GM23338 (cell line): ENCODE data around the gene TMEM237. TPM values are rescaled to one million over a fixed set of nuclear protein-coding genes. Genes with fewer than 3 reads are reported as not detected.
A peak's percentile ranks its signal among the peaks of the same experiment; 100 is the strongest.

Experiments used
- ATAC-seq: fragments of 200-7000 bp; cut with Tn5 transposase; 3 replicates; pipeline ENCODE4 v1.9.1; 2020
- DNase-seq: peaks from one replicate; pipeline ENCODE4 v3.0.0-alpha.2; 2015; ENCODE audit warnings: low spot score
- H2AFZ ChIP-seq: fragments of 200-600 bp; sonication (generic); 2 replicates; pipeline ENCODE4 v1.8.0; 2016; ENCODE audit warnings: antibody characterized with exemption, mild to moderate bottlenecking, moderate library complexity
- H3F3A ChIP-seq: fragments of 200-600 bp; sonication (generic); replicated peaks from 2 replicates; pipeline ENCODE4 v1.8.0; 2017; ENCODE audit warnings: antibody characterized with exemption, mixed run types, low read depth
- H3K27ac ChIP-seq: fragments of 200-600 bp; sonication (generic); 2 replicates; pipeline ENCODE4 v1.6.1; 2016; ENCODE audit warnings: low read depth
- H3K27me3 ChIP-seq: fragments of 200-600 bp; sonication (generic); 2 replicates; pipeline ENCODE4 v1.8.0; 2016; ENCODE audit warnings: mild to moderate bottlenecking, mixed run types, moderate library complexity; ENCODE audit not compliant: insufficient read depth
- H3K36me3 ChIP-seq: fragments of 200-600 bp; sonication (generic); 2 replicates; pipeline ENCODE4 v1.8.0; 2016; ENCODE audit warnings: mild to moderate bottlenecking; ENCODE audit not compliant: insufficient read depth
- H3K4me1 ChIP-seq: fragments of 200-600 bp; sonication (generic); 2 replicates; pipeline ENCODE4 v1.8.0; 2016; ENCODE audit warnings: mild to moderate bottlenecking, moderate library complexity; ENCODE audit not compliant: insufficient read depth
- H3K4me2 ChIP-seq: fragments of 200-600 bp; sonication (generic); 2 replicates; pipeline ENCODE4 v1.7.1; 2017; ENCODE audit warnings: mixed run types
- H3K4me3 ChIP-seq: fragments of 200-600 bp; sonication (generic); 2 replicates; pipeline ENCODE4 v1.6.1; 2016; ENCODE audit warnings: mixed run types
- H3K79me2 ChIP-seq: fragments of 200-600 bp; sonication (generic); replicated peaks from 2 replicates; pipeline ENCODE4 v1.8.0; 2017; ENCODE audit warnings: mild to moderate bottlenecking; ENCODE audit not compliant: insufficient read depth
- H3K9me2 ChIP-seq: fragments of 200-600 bp; sonication (generic); 2 replicates; pipeline ENCODE4 v1.8.0; 2017; ENCODE audit not compliant: insufficient read depth
- H4K20me1 ChIP-seq: fragments of 200-600 bp; sonication (generic); replicated peaks from 2 replicates; pipeline ENCODE4 v1.8.0; 2017; ENCODE audit warnings: mild to moderate bottlenecking; ENCODE audit not compliant: insufficient read depth
- H3K27ac Mint-ChIP-seq: 2 replicates; pipeline ENCODE4 v1.8.0; 2020; ENCODE audit warnings: inconsistent platforms, mild to moderate bottlenecking, moderate library complexity, mixed read lengths
- H3K27me3 Mint-ChIP-seq: 3 replicates; pipeline ENCODE4 v1.8.0; 2022; ENCODE audit warnings: low read depth, mild to moderate bottlenecking, moderate library complexity, mixed read lengths, inconsistent platforms; ENCODE audit not compliant: insufficient read depth, poor library complexity
- H3K36me3 Mint-ChIP-seq: 3 replicates; pipeline ENCODE4 v1.8.0; 2021; ENCODE audit warnings: low read depth, mild to moderate bottlenecking, inconsistent platforms, moderate library complexity, mixed read lengths
- H3K4me1 Mint-ChIP-seq: 3 replicates; pipeline ENCODE4 v1.8.0; 2020; ENCODE audit warnings: mild to moderate bottlenecking, inconsistent platforms, mixed read lengths
- H3K4me3 Mint-ChIP-seq: 3 replicates; pipeline ENCODE4 v1.8.0; 2021; ENCODE audit warnings: moderate library complexity, mild to moderate bottlenecking, inconsistent platforms, mixed read lengths
- H3K9me3 Mint-ChIP-seq: 3 replicates; pipeline ENCODE4 v1.8.0; 2020; ENCODE audit warnings: moderate library complexity, mild to moderate bottlenecking, inconsistent platforms, mixed read lengths
- CREB1 ChIP-seq: fragments of 250-450 bp; sonication (Bioruptor Pico); IDR thresholded peaks from 2 replicates; pipeline ENCODE4 v1.5.0; 2020; ENCODE audit warnings: low read depth, mild to moderate bottlenecking, moderate library complexity
- EZH2 ChIP-seq: fragments of 200-600 bp; sonication (generic); IDR thresholded peaks from one replicate; pipeline ENCODE4 v1.8.0; 2017; ENCODE audit warnings: antibody characterized with exemption, mild to moderate bottlenecking, low read depth; ENCODE audit not compliant: unreplicated experiment
- EZH2phosphoT487 ChIP-seq: fragments of 200-600 bp; sonication (generic); IDR thresholded peaks from one replicate; pipeline ENCODE4 v1.8.1; 2018; ENCODE audit warnings: antibody characterized with exemption; ENCODE audit not compliant: unreplicated experiment
- JUNB ChIP-seq: IDR thresholded peaks from one replicate; pipeline ENCODE4 v1.6.1; 2016; ENCODE audit warnings: antibody characterized with exemption; ENCODE audit not compliant: unreplicated experiment
- NANOG ChIP-seq: IDR thresholded peaks from 2 replicates; pipeline ENCODE4 v1.6.1; 2016; ENCODE audit warnings: antibody characterized with exemption, borderline replicate concordance
- POLR2AphosphoS5 ChIP-seq: IDR thresholded peaks from 2 replicates; pipeline ENCODE4 v1.6.1; 2016; ENCODE audit warnings: antibody characterized with exemption, low read depth
- ZNF114 ChIP-seq: fragments of 250-450 bp; sonication (Bioruptor Pico); IDR thresholded peaks from 2 replicates; pipeline ENCODE4 v1.5.0; 2020; ENCODE audit warnings: mild to moderate bottlenecking, moderate library complexity
- polyA plus RNA-seq: library from polyadenylated mRNA; unstranded; fragments of >200 nt; fragmentation: Nextera tagmentation; extraction: Ambion mirVana; gene quantifications from 2 replicates; pipeline ENCODE4 v1.2.1, GENCODE V29; 2016
- total RNA-seq: library from RNA; depleted of rRNA; stranded (reverse); fragments of >200 nt; shearing (Covaris generic); gene quantifications from 2 replicates; pipeline ENCODE4 v1.2.3, GENCODE V29; 2014
- TF ChIP-seq, protein P1 (sequence below): fragments of 250-450 bp; sonication (Bioruptor Pico); IDR thresholded peaks from 2 replicates; pipeline ENCODE4 v1.5.0; 2020; ENCODE audit warnings: mild to moderate bottlenecking, moderate library complexity
- TF ChIP-seq, protein P2 (sequence below): IDR thresholded peaks from one replicate; pipeline ENCODE4 v1.6.1; 2018; ENCODE audit warnings: antibody characterized with exemption; ENCODE audit not compliant: unreplicated experiment
- TF ChIP-seq, protein P3 (sequence below): IDR thresholded peaks from 2 replicates; pipeline ENCODE4 v1.6.1; 2016; ENCODE audit warnings: antibody characterized with exemption

The TMEM237 gene
- total and polyA plus RNA-seq, 2 experiments from 2014 or later, result 42.0 to 48.9 TPM

DNA sequence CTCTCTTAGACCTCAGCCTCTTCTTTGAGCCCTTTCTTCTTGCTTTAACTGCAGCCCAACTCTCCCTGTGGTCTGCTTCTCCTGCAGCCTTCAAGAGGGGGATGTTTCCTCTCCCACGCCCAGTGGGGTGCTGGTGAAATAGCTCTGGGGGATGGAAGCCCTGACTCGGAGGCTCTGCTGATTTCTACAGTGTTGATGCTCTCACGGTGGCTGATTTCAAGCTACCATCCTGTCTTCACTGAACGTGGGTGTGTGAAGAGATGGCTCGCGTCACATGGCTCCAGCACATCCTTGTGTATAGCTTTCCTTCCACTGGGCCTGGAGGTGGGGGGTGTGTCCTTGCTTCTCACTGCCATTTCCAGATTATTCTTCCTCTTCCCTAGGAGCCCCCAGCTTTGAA is 35.1 kb upstream of the TMEM237 start (continued):
- TF ChIP-seq, protein P1, sequence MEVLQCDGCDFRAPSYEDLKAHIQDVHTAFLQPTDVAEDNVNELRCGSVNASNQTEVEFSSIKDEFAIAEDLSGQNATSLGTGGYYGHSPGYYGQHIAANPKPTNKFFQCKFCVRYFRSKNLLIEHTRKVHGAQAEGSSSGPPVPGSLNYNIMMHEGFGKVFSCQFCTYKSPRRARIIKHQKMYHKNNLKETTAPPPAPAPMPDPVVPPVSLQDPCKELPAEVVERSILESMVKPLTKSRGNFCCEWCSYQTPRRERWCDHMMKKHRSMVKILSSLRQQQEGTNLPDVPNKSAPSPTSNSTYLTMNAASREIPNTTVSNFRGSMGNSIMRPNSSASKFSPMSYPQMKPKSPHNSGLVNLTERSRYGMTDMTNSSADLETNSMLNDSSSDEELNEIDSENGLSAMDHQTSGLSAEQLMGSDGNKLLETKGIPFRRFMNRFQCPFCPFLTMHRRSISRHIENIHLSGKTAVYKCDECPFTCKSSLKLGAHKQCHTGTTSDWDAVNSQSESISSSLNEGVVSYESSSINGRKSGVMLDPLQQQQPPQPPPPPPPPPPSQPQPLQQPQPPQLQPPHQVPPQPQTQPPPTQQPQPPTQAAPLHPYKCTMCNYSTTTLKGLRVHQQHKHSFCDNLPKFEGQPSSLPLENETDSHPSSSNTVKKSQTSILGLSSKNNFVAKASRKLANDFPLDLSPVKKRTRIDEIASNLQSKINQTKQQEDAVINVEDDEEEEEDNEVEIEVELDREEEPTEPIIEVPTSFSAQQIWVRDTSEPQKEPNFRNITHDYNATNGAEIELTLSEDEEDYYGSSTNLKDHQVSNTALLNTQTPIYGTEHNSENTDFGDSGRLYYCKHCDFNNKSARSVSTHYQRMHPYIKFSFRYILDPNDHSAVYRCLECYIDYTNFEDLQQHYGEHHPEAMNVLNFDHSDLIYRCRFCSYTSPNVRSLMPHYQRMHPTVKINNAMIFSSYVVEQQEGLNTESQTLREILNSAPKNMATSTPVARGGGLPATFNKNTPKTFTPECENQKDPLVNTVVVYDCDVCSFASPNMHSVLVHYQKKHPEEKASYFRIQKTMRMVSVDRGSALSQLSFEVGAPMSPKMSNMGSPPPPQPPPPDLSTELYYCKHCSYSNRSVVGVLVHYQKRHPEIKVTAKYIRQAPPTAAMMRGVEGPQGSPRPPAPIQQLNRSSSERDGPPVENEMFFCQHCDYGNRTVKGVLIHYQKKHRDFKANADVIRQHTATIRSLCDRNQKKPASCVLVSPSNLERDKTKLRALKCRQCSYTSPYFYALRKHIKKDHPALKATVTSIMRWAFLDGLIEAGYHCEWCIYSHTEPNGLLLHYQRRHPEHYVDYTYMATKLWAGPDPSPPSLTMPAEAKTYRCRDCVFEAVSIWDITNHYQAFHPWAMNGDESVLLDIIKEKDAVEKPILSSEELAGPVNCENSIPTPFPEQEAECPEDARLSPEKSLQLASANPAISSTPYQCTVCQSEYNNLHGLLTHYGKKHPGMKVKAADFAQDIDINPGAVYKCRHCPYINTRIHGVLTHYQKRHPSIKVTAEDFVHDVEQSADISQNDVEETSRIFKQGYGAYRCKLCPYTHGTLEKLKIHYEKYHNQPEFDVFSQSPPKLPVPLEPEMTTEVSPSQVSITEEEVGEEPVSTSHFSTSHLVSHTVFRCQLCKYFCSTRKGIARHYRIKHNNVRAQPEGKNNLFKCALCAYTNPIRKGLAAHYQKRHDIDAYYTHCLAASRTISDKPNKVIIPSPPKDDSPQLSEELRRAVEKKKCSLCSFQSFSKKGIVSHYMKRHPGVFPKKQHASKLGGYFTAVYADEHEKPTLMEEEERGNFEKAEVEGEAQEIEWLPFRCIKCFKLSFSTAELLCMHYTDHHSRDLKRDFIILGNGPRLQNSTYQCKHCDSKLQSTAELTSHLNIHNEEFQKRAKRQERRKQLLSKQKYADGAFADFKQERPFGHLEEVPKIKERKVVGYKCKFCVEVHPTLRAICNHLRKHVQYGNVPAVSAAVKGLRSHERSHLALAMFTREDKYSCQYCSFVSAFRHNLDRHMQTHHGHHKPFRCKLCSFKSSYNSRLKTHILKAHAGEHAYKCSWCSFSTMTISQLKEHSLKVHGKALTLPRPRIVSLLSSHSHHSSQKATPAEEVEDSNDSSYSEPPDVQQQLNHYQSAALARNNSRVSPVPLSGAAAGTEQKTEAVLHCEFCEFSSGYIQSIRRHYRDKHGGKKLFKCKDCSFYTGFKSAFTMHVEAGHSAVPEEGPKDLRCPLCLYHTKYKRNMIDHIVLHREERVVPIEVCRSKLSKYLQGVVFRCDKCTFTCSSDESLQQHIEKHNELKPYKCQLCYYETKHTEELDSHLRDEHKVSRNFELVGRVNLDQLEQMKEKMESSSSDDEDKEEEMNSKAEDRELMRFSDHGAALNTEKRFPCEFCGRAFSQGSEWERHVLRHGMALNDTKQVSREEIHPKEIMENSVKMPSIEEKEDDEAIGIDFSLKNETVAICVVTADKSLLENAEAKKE (CRISPR knock-in tag), result no peak
- no peak for TF ChIP-seq ZNF114 (CRISPR knock-in tag)

GRCh38 chr2:201675454-201675853 is 32.2 kb upstream of the TMEM237 start:
- H3K4me1 Mint-ChIP-seq, result peaks cover 18% of the 10 kb centered on the region

More at GRCh38 chr2:201675454-201675853, 32.2 kb upstream of the TMEM237 start:
- TF ChIP-seq JUNB (no peak), CREB1 (CRISPR knock-in tag) (no peak), EZH2phosphoT487 (no peak), NANOG (no peak), POLR2AphosphoS5 (no peak), EZH2 (no peak)
- TF ChIP-seq, protein P2, sequence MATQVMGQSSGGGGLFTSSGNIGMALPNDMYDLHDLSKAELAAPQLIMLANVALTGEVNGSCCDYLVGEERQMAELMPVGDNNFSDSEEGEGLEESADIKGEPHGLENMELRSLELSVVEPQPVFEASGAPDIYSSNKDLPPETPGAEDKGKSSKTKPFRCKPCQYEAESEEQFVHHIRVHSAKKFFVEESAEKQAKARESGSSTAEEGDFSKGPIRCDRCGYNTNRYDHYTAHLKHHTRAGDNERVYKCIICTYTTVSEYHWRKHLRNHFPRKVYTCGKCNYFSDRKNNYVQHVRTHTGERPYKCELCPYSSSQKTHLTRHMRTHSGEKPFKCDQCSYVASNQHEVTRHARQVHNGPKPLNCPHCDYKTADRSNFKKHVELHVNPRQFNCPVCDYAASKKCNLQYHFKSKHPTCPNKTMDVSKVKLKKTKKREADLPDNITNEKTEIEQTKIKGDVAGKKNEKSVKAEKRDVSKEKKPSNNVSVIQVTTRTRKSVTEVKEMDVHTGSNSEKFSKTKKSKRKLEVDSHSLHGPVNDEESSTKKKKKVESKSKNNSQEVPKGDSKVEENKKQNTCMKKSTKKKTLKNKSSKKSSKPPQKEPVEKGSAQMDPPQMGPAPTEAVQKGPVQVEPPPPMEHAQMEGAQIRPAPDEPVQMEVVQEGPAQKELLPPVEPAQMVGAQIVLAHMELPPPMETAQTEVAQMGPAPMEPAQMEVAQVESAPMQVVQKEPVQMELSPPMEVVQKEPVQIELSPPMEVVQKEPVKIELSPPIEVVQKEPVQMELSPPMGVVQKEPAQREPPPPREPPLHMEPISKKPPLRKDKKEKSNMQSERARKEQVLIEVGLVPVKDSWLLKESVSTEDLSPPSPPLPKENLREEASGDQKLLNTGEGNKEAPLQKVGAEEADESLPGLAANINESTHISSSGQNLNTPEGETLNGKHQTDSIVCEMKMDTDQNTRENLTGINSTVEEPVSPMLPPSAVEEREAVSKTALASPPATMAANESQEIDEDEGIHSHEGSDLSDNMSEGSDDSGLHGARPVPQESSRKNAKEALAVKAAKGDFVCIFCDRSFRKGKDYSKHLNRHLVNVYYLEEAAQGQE, result no peak
- TF ChIP-seq, protein P3, sequence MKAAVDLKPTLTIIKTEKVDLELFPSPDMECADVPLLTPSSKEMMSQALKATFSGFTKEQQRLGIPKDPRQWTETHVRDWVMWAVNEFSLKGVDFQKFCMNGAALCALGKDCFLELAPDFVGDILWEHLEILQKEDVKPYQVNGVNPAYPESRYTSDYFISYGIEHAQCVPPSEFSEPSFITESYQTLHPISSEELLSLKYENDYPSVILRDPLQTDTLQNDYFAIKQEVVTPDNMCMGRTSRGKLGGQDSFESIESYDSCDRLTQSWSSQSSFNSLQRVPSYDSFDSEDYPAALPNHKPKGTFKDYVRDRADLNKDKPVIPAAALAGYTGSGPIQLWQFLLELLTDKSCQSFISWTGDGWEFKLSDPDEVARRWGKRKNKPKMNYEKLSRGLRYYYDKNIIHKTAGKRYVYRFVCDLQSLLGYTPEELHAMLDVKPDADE, result no peak
- Histone ChIP-seq H3K79me2 (no peaks in the 10 kb centered on the region), H2AFZ (peak overlapping the region; percentile 17; the same call in 1 of the 2 replicates), H3K4me3 (no peak overlapping the region), H3K36me3 (no peaks in the 10 kb centered on the region), H3K4me2 (no peak overlapping the region), H3K27ac (no peak overlapping the region), H3K4me1 (peaks cover 8% of the 10 kb centered on the region), H3F3A (no peaks in the 10 kb centered on the region), H3K9me2 (0 out of 2 replicates have a peak, but pooled peaks cover 2% of the 10 kb centered on the region), H4K20me1 (no peaks in the 10 kb centered on the region), H3K27me3 (no peaks in the 10 kb centered on the region)
- no peaks in the 10 kb centered on the region for H3K36me3 Mint-ChIP-seq
- no peak overlapping the region for H3K4me3 Mint-ChIP-seq
- ATAC-seq, result no peak
- no peaks in the 10 kb centered on the region for H3K9me3 Mint-ChIP-seq
- peaks cover 4% of the 10 kb centered on the region for H3K27me3 Mint-ChIP-seq
- H3K27ac Mint-ChIP-seq, result no peak overlapping the region
- DNase-seq, result no peak
